ENCODE measurements around the gene BPIFB1.

Gene BPIFB1

GRCh38 chr20:33328157-33329137 lies 45.4 kb downstream of the BPIFB1 start:
- FAIRE-seq: no peak

GRCh38 chr20:33332905-33333456 lies 50.0 kb downstream of the BPIFB1 start:
- FAIRE-seq: no peak

GRCh38 chr20:33333616-33334015 lies 50.6 kb downstream of the BPIFB1 start:
- FAIRE-seq: no peak

- no peak for FAIRE-seq
Observed at GRCh38 chr20:33334111-33334510, 51.1 kb downstream of the BPIFB1 start.

- FAIRE-seq: no peak
Observed at GRCh38 chr20:33336375-33336774, 53.4 kb downstream of the BPIFB1 start.

GRCh38 chr20:33337119-33337518 lies 54.1 kb downstream of the BPIFB1 start:
- no peak for FAIRE-seq

GRCh38 chr20:33337531-33338165 lies 54.6 kb downstream of the BPIFB1 start:
- no peak for FAIRE-seq

GRCh38 chr20:33338467-33339258 lies 55.6 kb downstream of the BPIFB1 start:
- FAIRE-seq: no peak

- no peak for FAIRE-seq
Observed at GRCh38 chr20:33339515-33340058, 56.6 kb downstream of the BPIFB1 start.

GRCh38 chr20:33343521-33343920 lies 60.5 kb downstream of the BPIFB1 start:
- FAIRE-seq: no peak

GRCh38 chr20:33345342-33345741 lies 62.3 kb downstream of the BPIFB1 start:
- FAIRE-seq: no peak

GRCh38 chr20:33348136-33348937 lies 65.3 kb downstream of the BPIFB1 start:
- no peak for FAIRE-seq

- FAIRE-seq: no peak
Observed at GRCh38 chr20:33349493-33349892, 66.5 kb downstream of the BPIFB1 start.

GRCh38 chr20:33351696-33352095 lies 68.7 kb downstream of the BPIFB1 start:
- FAIRE-seq: no peak

- no peak for FAIRE-seq
Observed at GRCh38 chr20:33352258-33353012, 69.4 kb downstream of the BPIFB1 start.

- FAIRE-seq: no peak
Observed at GRCh38 chr20:33353013-33353402, 70.0 kb downstream of the BPIFB1 start.
